Measurements from ENCODE around the gene ACSL5. TPM values are rescaled to one million over a fixed set of nuclear protein-coding genes. Genes with fewer than 3 reads are reported as not detected.

The ACSL5 gene
- total and polyA plus RNA-seq, 4 donors: 15.0 to 201 (median 43.5) TPM

DNA sequence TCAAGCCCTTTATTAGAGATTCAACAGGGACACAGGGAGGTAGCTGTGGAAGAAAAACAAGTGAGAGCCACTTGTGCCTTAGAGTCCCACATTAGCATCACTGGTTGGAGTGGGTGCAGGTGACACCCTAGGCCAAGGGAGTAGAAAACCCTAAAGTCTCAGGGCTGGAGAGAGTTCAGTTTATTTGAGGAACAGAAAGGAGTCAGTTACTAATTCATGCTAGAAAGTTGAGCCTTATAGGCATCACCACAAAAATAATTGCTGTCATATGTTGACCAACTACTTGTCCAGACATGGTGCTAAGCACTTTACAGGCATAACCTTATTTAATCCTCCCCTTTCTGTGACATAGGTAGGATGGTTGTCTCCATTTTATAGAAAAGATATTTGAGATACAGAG lies 20.9 kb upstream of the ACSL5 start:
- Histone ChIP-seq H3K27me3 (ENCODE audit: control insufficient read depth in 4 of 4, insufficient read depth in 4 of 4, low read length in 3 of 4) (no peaks in the 10 kb centered on the region), H3K9ac (ENCODE audit: low read depth in 1 of 2, low read length in 2 of 2) (no peak overlapping the region), H3K4me1 (ENCODE audit: control insufficient read depth in 4 of 4, insufficient read depth in 4 of 4, low read length in 3 of 4) (peaks cover 0 to 20% (median 16%) of the 10 kb centered on the region in 4 donors), H3K4me3 (ENCODE audit: low read depth in 1 of 3, low read length in 3 of 3) (no peak overlapping the region), H3K27ac (ENCODE audit: low read depth in 1 of 2, low read length in 2 of 2) (no peak overlapping the region), H3K9me3 (ENCODE audit: control insufficient read depth in 4 of 4, low read length in 3 of 4) (no peaks in the 10 kb centered on the region), H3K36me3 (ENCODE audit: control insufficient read depth in 4 of 4, insufficient read depth in 3 of 4, low read depth in 1 of 4, low read length in 3 of 4) (no peaks in the 10 kb centered on the region)
- TF ChIP-seq SP1 (IDR thresholded peaks at IDR 0.05) (no peak), HNF4A (conservative IDR thresholded peaks at IDR 0.05) (no peak), ATF3 (IDR thresholded peaks at IDR 0.05) (no peak), NR2F2 (IDR thresholded peaks at IDR 0.05) (no peak), GABPA (IDR thresholded peaks at IDR 0.05 in 1 of 2, conservative IDR thresholded peaks at IDR 0.05 in 1 of 2) (no peak), RAD21 (IDR thresholded peaks at IDR 0.05) (no peak), RXRA (IDR thresholded peaks at IDR 0.05) (no peak), FOXA1 (IDR thresholded peaks at IDR 0.05) (no peak), TAF1 (conservative IDR thresholded peaks at IDR 0.05) (no peak)
- TF ChIP-seq, protein P1, sequence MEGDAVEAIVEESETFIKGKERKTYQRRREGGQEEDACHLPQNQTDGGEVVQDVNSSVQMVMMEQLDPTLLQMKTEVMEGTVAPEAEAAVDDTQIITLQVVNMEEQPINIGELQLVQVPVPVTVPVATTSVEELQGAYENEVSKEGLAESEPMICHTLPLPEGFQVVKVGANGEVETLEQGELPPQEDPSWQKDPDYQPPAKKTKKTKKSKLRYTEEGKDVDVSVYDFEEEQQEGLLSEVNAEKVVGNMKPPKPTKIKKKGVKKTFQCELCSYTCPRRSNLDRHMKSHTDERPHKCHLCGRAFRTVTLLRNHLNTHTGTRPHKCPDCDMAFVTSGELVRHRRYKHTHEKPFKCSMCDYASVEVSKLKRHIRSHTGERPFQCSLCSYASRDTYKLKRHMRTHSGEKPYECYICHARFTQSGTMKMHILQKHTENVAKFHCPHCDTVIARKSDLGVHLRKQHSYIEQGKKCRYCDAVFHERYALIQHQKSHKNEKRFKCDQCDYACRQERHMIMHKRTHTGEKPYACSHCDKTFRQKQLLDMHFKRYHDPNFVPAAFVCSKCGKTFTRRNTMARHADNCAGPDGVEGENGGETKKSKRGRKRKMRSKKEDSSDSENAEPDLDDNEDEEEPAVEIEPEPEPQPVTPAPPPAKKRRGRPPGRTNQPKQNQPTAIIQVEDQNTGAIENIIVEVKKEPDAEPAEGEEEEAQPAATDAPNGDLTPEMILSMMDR (IDR thresholded peaks at IDR 0.05; ENCODE audit: low read depth, low read length, missing input control): no peak
- DNase-seq (ENCODE audit: low spot score): no peak

GRCh38 chr10:112356686-112357085 lies 17.2 kb upstream of the ACSL5 start:
- 64% methylated on average over 5 of the region's 5 CpGs for WGBS
- Histone ChIP-seq H3K27ac (ENCODE audit: low read depth in 1 of 2, low read length in 2 of 2) (no peak overlapping the region), H3K36me3 (ENCODE audit: control insufficient read depth in 4 of 4, insufficient read depth in 3 of 4, low read depth in 1 of 4, low read length in 3 of 4) (no peaks in the 10 kb centered on the region), H3K4me3 (ENCODE audit: low read depth in 1 of 3, low read length in 3 of 3) (no peak overlapping the region), H3K9me3 (ENCODE audit: control insufficient read depth in 4 of 4, low read length in 3 of 4) (no peaks in the 10 kb centered on the region), H3K9ac (ENCODE audit: low read depth in 1 of 2, low read length in 2 of 2) (no peak overlapping the region), H3K27me3 (ENCODE audit: control insufficient read depth in 4 of 4, insufficient read depth in 4 of 4, low read length in 3 of 4) (no peaks in the 10 kb centered on the region), H3K4me1 (ENCODE audit: control insufficient read depth in 4 of 4, insufficient read depth in 4 of 4, low read length in 3 of 4) (peaks cover 4 to 27% (median 13%) of the 10 kb centered on the region in 4 donors)
- TF ChIP-seq ATF3 (IDR thresholded peaks at IDR 0.05) (no peak), TAF1 (conservative IDR thresholded peaks at IDR 0.05) (no peak), EGR1 (IDR thresholded peaks at IDR 0.05; ENCODE audit: low read depth in 2 of 2) (no peak), MAX (IDR thresholded peaks at IDR 0.05) (no peak), RXRA (IDR thresholded peaks at IDR 0.05) (no peak), HNF4A (conservative IDR thresholded peaks at IDR 0.05) (no peak), REST (IDR thresholded peaks at IDR 0.05) (no peak), JUND (IDR thresholded peaks at IDR 0.05) (no peak), SP1 (IDR thresholded peaks at IDR 0.05) (no peak), NR2F2 (IDR thresholded peaks at IDR 0.05) (no peak), FOXA1 (IDR thresholded peaks at IDR 0.05) (no peak), GABPA (IDR thresholded peaks at IDR 0.05 in 1 of 2, conservative IDR thresholded peaks at IDR 0.05 in 1 of 2) (no peak), RAD21 (IDR thresholded peaks at IDR 0.05) (no peak), HNF4G (IDR thresholded peaks at IDR 0.05) (no peak), YY1 (IDR thresholded peaks at IDR 0.05) (no peak), FOXA2 (IDR thresholded peaks at IDR 0.05) (no peak)
- TF ChIP-seq, protein P2, sequence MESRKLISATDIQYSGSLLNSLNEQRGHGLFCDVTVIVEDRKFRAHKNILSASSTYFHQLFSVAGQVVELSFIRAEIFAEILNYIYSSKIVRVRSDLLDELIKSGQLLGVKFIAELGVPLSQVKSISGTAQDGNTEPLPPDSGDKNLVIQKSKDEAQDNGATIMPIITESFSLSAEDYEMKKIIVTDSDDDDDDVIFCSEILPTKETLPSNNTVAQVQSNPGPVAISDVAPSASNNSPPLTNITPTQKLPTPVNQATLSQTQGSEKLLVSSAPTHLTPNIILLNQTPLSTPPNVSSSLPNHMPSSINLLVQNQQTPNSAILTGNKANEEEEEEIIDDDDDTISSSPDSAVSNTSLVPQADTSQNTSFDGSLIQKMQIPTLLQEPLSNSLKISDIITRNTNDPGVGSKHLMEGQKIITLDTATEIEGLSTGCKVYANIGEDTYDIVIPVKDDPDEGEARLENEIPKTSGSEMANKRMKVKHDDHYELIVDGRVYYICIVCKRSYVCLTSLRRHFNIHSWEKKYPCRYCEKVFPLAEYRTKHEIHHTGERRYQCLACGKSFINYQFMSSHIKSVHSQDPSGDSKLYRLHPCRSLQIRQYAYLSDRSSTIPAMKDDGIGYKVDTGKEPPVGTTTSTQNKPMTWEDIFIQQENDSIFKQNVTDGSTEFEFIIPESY (IDR thresholded peaks at IDR 0.05): no peak
- TF ChIP-seq, protein P1 (IDR thresholded peaks at IDR 0.05; ENCODE audit: low read depth, low read length, missing input control): no peak
- no peak for DNase-seq (ENCODE audit: low spot score)

All from liver (tissue), 9 donors.